ENCODE measurements around the gene SPTBN1.

SPTBN1 gene

GRCh38 chr2:54678719-54679118, 222.6 kb downstream of the SPTBN1 start:
- TF ChIP-seq CTCF (IDR thresholded peaks at IDR 0.05): no peak
- H3K4me3 ChIP-seq: no peak overlapping the region
- no peaks in the 10 kb centered on the region for H3K9me3 ChIP-seq
- H3K4me1 ChIP-seq: peaks cover 0 to 6% (median 0%) of the 10 kb centered on the region in 4 donors
- H3K27ac ChIP-seq: no peak overlapping the region
- DNase-seq: no peak
- H3K27me3 ChIP-seq: no peaks in the 10 kb centered on the region
- no peaks in the 10 kb centered on the region for H3K36me3 ChIP-seq
- intact Hi-C loops (cut with DNase I; ENCODE audit: low total_unique reads): no loop called here

DNA sequence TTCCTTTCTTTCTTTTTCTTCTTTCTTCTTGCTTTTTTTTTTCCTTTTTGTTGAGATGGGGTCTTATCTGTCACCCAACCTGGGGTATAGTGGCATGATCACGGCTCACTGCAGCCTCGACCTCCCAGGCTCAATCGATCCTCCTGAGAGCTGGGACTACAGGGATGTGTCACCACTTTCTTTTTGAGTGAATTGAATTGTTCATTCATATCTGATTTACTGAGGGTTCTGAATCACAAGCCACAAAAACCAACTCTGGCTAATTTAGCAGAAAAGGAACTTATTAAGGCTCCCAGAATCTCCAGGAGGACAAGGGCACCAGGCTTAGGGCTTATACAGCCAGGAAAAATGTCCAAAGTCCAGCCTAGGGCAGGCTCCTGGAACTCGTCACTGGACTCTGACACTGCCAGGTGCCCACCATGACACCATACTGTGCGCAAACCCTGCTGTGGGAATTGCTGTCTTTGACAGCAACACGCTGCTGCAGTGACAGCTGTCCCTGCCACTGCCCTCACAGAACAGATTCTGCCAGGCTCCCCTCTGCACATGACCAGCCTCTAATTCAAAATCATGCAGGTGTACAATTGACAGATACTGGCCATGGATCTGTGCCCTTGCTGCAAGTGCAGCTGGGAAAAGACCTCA, 224.4 kb downstream of the SPTBN1 start:
- Histone ChIP-seq H3K4me1 (no peaks in the 10 kb centered on the region), H3K27ac (no peak overlapping the region)

GRCh38 chr2:54681416-54681815, 225.3 kb downstream of the SPTBN1 start:
- no peak for TF ChIP-seq CTCF (IDR thresholded peaks at IDR 0.05)
- intact Hi-C loops (cut with DNase I; ENCODE audit: low total_unique reads): no loop called here

More for the DNA sequence above, 224.4 kb downstream of the SPTBN1 start:
- H3K4me3 ChIP-seq: no peak overlapping the region
- H3K9me3 ChIP-seq: no peaks in the 10 kb centered on the region
- H3K36me3 ChIP-seq: no peaks in the 10 kb centered on the region
- intact Hi-C loops (cut with DNase I; ENCODE audit: low total_unique reads): no loop called here
- TF ChIP-seq CTCF (IDR thresholded peaks at IDR 0.05): no peak
- H3K27me3 ChIP-seq: no peaks in the 10 kb centered on the region
- DNase-seq: no peak

DNA sequence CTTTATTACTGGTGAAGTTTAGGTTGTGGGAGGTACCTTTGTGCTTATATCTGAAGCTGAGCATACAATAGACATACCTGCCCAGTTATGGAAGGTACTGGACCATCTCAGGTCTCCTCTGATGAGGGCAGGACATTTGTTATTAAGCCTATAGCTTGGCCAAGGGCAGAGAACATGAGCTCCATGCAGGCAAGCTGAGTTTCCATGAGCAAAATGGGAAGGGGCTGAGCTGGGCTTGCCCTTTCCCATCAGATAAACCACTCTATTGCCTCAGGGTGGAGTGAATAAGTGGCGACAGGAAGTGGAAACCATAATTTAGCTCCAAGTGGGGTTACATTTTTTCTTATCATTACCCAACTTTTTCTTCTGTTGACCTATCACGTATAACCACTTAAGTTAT, 227.5 kb downstream of the SPTBN1 start:
- Histone ChIP-seq H3K4me1 (no peaks in the 10 kb centered on the region), H3K27ac (no peak overlapping the region), H3K27me3 (no peaks in the 10 kb centered on the region), H3K9me3 (no peaks in the 10 kb centered on the region), H3K4me3 (no peak overlapping the region), H3K36me3 (no peaks in the 10 kb centered on the region)
- intact Hi-C loops (cut with DNase I; ENCODE audit: low total_unique reads): no loop called here
- no peak for DNase-seq
- TF ChIP-seq CTCF (IDR thresholded peaks at IDR 0.05): no peak

More at GRCh38 chr2:54681416-54681815, 225.3 kb downstream of the SPTBN1 start:
- H3K27ac ChIP-seq: no peak overlapping the region
- no peaks in the 10 kb centered on the region for H3K9me3 ChIP-seq
- H3K4me3 ChIP-seq: no peak overlapping the region
- no peaks in the 10 kb centered on the region for H3K4me1 ChIP-seq
- no peak for DNase-seq
- H3K36me3 ChIP-seq: no peaks in the 10 kb centered on the region
- no peaks in the 10 kb centered on the region for H3K27me3 ChIP-seq

DNA sequence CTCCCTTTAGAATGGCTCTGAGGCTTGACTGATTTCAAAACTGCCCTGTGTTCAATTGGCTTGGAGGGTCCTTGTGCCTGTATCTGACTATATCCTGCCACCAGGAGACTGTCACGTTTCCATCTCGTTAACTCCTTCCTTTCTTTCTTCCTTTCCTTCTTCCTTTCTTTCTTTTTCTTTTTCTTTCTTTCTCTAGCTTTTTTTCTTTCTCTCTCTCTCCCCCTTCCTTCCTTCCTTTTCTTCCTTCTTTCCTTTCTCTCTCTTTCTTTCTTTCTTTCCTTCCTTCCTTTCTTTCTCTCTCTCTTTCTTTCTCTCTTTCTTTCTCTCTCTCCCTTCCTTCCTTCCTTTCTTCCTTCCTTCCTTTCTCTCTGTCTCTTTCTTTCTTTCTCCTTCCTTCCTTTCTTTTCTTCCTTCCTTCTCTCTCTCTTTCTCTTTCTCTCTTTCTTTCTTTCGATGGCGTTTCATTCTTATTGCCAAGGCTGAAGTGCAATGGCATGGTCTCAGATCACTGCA, 229.2 kb downstream of the SPTBN1 start:
- H3K36me3 ChIP-seq: no peaks in the 10 kb centered on the region
- H3K27me3 ChIP-seq: no peaks in the 10 kb centered on the region
- no peak overlapping the region for H3K4me3 ChIP-seq
- no peak overlapping the region for H3K27ac ChIP-seq
- no peaks in the 10 kb centered on the region for H3K9me3 ChIP-seq
- no peaks in the 10 kb centered on the region for H3K4me1 ChIP-seq
- intact Hi-C loops (cut with DNase I; ENCODE audit: low total_unique reads): no loop called here
- no peak for TF ChIP-seq CTCF (IDR thresholded peaks at IDR 0.05)
- no peak for DNase-seq

All from tibial artery (tissue), 4 donors.